SK-N-SH treated with all-trans-retinoic acid at 6 μM for 48 hours (cell line): ENCODE results near the gene AARSD1.

Experiments used
- PATZ1 ChIP-seq: fragments of 250-450 bp; sonication (Bioruptor Pico); IDR thresholded peaks from 2 replicates; pipeline ENCODE4 v1.8.0; 2020; ENCODE audit warnings: mild to moderate bottlenecking, moderate library complexity, borderline replicate concordance
- POU6F1 ChIP-seq: fragments of 250-450 bp; sonication (Bioruptor Pico); IDR thresholded peaks from 2 replicates; pipeline ENCODE4 v1.8.0; 2021; ENCODE audit warnings: low read depth, mild to moderate bottlenecking, moderate library complexity, borderline replicate concordance
- SNAI2 ChIP-seq: fragments of 250-450 bp; sonication (Bioruptor Pico); IDR thresholded peaks from 2 replicates; pipeline ENCODE4 v1.5.0; 2020; ENCODE audit warnings: mild to moderate bottlenecking, moderate library complexity
- ZFP3 ChIP-seq: fragments of 250-450 bp; sonication (Bioruptor Pico); IDR thresholded peaks from 2 replicates; pipeline ENCODE4 v1.5.0; 2020; ENCODE audit warnings: mild to moderate bottlenecking, moderate library complexity

GRCh38 chr17:42992872-42993271 is 28.6 kb upstream of the AARSD1 start:
- TF ChIP-seq PATZ1 (CRISPR knock-in tag) (no peak), POU6F1 (CRISPR knock-in tag) (no peak), SNAI2 (CRISPR knock-in tag) (no peak), ZFP3 (CRISPR knock-in tag) (no peak)
